HUDEP-2 (cell line): ENCODE results near the gene PTPRH.
"Not testable (repeated sequence)": the region's sequence is repeated elsewhere in the genome, so short reads cannot be mapped to it uniquely, and the experiment has no call there.

Experiments
- DNase-seq, 76 experiments: peaks; one replicate each; lab custom pipeline; 2025; ENCODE audit not compliant: unreplicated experiment in 76 of 76; lab: John Stamatoyannopoulos, UW

The PTPRH gene

DNA sequence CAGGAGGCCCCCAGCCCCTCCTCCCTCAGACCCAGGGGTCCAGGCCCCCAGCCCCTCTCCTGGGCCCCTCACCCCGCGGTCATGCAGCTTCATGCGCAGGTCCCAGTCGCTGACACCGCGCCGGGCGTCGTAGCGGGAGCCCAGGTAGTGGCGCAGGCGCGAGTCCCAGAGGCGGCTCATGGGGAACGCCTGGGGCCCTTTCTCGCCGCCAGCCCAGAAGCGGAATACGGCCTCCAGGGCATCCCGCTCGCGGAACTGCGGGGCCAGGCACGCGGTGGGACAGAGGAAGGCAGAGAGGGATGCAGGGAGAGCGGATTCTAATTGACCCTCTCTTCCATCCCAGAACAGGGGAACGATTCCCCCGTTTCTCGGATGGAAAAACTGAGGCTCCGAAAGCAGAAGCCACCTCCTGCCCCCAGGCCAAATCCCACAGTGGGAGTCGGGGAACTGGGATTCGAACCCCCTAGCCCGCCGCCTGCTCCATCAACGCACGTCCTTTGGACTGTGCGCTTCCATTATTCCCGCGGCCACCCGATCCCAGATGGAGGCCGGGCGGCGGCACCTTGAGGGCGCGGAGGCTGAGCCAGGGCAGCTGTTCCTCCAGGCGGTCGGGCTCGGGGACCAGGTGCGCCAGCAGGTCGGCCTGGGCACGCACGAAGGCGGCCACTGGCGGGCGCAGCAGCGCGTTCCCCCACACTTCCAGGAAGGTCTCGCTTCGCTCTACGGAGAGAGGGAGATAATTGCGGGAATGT, 47.6 kb downstream of the PTPRH start:
- no peak for DNase-seq

DNA sequence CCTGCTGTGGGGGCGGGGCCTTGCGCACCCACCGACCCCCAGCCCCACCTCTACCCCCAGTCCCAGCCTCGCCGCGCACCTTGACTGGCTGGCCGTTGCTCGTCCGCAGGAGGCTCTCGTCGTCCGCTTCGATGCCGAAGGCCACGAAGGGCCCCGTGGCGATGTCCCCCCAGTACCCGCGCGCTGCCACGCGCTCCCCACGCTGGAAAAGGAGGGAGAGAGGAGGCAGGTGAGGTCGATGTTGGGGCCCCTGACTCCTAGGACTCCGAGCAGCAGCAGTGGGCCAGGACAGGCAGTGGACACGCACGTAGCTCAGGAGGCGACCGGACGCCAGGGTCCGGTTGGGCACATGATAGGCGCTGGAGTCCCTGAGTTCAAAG, 48.3 kb downstream of the PTPRH start:
- no peak for DNase-seq

DNA sequence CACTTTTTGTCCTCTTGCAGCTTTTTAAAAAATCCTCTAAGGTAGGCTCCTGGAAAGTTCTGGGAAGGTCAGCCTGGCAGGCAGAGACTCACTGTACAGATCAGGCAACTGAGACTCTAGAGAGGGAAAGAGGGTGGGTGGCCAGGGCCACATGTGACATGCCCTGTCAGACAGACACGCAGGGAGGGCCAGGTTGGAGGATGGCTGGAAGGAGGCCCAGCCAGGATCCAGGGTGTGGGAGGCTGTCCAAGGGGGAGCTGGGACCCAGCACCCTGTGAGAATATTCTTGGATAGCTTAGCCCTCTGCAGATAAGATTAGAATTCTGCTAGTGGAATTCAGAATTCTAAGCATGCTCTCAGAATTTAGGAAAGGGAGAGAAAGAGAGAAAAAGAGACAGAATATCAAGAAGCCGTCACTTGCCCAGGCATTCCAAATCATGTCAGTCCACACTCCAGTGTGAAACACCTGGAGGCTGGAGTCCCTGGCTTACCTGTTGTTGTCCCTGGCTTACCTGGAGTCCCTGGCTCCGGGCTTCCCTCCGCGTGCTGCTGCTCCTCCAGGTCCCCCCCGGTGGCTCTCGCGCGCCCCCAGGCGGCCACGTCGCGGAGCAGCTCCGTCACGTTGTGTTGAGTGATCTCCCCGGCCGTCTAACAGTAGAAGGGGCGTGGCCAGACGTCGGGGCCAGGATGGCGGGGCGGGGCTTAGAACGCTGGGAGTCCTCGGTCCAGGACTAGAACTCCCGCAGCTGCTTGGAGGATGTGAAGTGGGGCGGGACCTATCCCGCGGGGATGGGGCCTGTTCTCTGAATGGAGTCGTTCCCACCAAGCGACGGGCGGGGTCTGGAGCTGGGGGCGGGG, 48.9 kb downstream of the PTPRH start:
- DNase-seq: peak in 75 of 76 experiments; percentile 61 to 99 (median 95)

DNA sequence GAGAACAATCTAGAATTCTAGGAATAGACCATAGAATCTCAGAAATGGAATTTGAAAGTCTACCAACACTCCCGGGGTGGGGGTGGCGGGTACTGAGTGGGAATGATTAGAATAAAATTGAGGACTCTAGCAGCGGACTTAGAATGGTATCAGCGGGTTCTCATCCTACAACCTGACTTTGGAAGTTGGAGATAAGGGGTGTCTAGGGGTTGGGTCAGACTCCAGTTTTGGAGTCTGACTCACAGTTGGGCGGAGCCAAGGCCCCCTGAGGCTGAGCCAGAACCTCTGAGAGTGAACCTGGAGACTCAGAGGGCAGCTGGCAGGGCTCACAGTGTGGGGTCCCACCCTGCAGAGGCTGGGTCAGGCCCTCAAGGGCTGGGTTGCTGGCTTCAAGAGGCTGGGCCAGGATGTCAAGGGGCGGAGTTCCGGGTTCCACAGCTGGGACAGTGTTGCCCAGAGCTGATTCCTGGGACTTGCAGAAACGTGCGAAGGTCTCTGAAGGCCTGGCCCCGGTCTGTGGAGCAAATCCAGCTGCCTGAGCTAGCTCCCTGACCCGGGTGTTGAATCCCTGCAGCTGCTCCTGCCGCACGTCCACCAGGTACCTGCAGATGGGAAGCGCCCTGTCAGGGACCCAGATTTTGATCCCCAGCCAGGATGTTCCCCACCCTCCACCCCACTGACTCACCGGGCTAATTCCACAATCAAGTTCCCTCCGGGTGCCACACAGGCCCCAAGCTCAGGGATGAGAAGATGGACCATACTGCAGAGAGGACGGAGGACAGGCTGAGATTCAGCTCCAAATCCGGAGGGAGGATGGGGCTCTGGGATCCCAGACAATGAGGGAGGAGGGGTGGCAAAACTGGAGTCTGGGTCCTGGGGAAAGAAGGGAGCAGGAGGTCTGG, 50.2 kb downstream of the PTPRH start:
- peak in 75 of 76 experiments; percentile 60 to 99 (median 97) for DNase-seq

DNA sequence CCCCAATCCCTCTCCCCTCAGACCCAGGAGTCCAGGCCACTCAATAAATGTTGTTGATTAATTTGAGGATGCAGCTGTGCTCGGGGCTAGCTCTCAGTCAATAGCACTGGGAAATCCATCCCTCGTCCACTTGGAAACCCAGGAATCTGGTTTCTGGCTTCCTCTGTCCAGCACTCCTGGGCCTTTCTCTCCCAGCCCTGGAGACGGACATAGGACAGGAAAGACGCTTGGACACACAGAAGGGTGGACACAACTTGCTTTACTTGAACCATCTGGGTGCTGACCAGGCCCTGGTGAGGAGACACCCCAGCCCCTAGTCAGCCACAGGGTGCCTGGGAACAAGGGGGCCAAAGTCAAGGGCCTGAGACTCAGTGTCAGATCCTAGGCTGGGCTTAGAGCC, 50.9 kb downstream of the PTPRH start:
- DNase-seq: no peak

DNA sequence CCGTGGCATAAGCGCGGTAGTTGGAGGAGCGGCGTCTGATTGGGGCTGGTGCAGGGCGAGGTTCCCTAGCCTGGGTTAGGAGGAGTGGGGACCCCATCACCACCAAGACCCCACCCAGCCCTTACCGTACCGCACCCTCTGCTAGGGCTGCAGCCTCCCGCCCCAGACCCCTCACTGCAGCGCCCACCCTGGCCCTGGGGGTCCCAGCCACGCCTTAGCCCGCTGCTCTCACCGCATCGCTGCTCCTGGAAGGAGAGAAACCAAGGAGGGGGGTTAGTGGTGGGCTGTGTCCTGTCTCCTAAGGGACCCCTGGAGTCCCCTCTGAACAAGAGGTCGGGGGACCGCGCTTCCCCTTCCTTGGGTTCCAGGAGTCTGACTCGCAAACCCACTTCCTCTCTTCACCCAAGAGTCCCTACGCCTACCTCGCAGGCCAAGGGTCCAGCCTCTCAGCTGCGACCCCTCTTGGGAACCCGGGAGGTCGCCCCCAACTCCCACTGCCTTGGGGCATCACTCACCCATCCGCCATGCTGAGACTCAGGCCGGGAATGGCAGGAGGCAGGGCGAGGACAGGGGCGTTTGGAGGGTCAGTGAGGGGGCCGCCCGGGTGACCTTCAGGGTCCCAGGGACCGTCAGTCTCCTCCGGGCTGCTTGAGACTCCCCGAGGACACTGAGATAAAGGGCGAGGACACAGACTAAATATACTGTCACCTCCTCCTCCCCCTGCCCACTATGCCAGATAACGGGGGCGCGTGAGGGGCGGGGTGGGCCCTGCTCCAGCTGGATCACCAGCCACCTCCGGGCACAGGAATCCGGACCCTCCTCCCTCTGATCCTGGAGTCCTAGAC, 52.0 kb downstream of the PTPRH start, which contains the start of gene TNNI3:
Gene TNNI3, minus strand, starts transcription at position 669 of the 845 bp plus-strand sequence. Its CDS starts 143 bp downstream, at position 526.
- peak in 2 of 76 experiments; percentile 30 to 36 for DNase-seq

DNA sequence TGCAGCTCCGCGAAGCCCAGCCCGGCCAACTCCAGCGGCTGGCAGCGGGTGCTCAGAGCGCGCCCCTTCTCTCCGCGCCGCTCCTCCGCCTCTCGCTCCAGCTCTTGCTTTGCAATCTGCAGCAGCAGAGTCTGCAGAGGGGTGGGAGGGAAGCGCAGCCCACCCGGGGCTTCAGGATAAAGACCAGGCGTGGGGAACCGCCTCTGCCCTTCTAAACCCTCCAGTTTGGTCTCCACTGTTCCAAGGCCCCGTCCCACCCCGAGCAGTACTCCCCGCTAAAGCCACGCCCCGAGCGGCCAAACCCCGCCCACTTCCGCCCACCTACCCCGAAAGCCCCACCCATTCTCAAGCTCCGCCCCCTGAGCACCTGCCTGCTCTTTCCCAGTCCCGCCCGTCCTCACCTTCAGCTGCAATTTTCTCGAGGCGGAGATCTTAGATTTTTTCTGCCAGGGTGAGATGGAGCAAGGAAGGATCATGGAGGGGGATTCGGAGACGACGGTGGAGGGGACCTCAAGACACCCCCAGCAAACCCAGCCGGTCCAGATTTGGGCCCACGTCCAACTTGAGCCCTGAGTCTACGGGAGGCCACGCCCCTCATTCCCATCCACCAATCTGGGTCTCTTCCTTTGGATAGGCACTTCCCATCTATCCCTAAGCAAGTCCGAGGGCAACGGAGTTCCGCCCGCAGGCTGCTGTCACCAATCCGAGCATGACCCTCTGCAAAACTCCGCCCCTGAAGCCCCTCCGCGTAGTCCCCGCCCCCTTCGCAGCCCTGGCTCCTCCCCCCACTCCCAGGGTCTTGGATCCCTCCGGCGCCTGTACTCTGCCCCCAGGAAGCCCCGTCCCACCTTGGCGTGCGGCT, 52.9 kb downstream of the PTPRH start:
- peak in 59 of 76 experiments; percentile 18 to 87 (median 64) for DNase-seq

DNA sequence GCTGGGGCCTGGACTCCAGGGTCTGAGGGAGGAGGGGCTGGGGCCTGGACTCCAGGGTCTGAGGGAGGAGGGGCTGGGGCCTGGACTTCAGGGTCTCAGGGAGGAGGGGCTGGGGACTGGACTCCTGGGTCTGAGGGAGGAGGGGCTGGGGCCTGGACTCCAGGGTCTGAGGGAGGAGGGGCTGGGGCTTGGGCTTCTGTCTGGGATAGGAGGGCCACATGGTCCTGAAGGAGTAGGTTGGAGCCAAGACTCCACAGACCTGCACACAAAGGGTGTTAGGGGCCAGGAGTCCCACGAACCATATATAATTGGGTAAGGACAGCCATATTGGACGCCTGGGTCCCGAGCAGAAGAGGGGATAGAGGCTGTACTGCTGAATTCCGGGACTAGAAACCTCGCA, 53.5 kb downstream of the PTPRH start:
- DNase-seq: not testable (repeated sequence)

DNA sequence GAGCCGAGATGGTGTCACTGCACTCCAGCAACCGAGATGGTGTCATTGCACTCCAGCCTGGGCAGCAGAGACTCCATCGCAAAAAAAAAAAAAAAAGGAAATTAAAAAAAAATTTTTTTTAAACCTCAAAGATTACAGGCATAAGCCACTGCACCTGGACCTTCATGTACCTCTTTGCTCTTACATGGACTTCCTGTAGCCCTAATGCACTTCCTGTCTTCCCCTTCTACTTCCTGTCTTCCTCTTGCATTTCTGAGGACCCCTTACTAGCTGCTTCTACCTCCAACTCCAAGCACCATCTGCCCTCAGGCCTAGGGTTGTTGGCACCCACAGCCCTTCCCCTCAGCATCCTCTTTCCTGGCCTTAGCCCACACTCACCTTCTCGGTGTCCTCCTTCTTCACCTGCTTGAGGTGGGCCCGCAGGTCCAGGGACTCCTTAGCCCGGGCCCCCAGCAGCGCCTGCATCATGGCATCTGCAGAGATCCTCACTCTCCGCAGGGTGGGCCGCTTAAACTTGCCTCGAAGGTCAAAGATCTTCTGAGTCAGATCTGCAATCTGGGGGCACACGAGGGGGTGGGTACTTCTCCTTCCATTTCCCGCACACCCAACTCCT, 55.5 kb downstream of the PTPRH start:
- DNase-seq: no peak

DNA sequence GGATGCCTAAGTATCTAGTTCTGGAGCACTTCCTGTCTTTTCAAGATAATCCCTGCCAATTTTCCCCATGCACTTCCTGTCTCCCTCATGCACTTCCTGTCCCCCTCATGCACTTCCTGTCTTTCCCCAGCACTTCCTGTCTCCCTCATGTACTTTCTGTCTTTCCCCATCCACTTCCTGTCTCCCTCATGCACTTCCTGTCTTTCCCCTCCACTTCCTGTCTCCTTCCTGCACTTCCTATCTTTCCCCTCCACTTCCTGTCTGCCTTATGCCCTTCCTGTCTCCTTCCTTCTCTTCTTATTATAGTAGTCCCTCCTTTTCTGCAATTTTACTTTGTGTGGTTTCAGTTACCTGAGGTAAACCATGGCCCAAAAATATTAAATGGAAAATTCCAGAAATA, 57.3 kb downstream of the PTPRH start:
- peak in 8 of 76 experiments; percentile 20 to 41 (median 30) for DNase-seq

DNA sequence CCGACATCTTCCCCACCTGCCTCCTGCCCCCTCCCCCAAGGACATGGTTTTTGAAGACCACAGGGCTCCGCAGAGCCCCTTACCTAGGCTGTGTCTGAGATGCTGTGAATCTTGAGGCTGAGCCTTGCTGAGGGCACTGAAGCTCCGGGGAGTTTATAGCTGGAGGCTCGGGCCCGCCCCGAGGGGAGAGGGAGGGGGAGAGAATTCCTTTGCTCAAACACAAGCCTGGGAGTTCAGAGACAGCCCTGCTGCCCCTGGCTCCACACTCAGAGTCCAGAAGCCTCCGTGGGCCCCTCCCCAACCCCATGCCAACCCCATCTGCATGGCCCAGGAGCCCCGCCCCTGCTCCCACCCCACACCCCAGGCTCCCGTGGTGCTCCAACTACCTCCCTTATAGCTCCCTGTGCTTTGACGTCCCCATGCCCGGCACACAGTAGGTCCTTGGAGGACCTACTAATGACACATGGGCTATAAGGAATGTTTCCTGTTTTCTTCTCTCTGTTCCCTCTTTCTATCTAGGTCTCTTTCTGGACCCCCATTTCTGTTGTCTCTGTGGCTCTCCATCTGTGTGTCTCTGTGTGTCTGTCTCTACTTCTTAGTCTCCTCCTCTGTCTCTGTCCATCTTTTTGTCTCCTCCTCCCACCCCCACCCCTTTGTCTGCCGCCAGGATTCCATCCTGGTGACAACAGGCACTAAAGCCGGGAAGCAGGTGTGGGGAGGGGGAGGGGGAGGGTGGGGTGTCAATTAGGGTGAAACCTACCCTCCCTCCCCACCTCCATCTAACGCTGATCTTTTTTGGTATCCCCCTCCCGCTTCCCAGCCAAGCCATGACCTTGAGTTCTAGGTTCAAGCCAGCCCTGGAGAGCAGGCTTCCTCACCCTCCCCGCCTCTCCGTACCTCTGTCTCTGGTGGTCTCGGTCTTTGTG, 60.0 kb downstream of the PTPRH start, which contains the start of gene TNNT1:
Gene TNNT1, minus strand, starts transcription at position 129 of the 926 bp plus-strand sequence. CDS start 2,049 bp downstream, outside the sequence.
- DNase-seq: no peak

DNA sequence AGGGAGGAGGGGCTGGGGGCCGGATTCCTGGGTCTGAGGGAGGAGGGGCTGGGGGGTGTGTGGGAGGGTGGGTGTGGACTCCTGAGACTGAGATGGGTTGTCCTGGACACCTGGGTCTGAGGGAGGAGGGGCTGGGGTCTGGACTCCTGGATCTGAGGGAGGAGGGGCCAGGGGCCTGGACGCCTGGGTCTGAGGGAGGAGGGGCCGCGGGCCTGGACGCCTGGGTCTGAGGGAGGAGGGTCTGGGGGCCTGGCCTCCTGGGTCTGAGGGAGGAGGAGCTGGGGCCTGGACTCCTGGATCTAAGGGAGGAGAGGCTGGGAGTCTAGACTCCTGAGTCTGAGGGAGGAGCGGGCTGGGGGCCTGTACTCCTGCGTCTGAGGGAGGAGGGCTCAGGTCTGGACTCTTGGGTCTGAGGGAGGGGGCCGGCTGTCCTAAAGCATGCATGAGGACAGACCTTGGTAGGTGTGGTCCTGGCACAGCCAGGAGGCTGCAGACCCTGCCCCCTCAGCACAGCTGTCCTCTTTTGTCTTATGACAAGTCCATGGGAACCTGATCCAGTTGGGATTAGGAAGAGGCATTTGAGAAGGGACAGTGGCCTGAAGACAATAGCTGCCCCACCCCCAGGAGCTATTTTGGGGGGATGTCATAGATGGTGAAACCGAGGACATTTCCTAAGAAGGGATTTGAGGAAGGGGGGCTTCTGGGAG, 61.6 kb downstream of the PTPRH start:
- no peak for DNase-seq

DNA sequence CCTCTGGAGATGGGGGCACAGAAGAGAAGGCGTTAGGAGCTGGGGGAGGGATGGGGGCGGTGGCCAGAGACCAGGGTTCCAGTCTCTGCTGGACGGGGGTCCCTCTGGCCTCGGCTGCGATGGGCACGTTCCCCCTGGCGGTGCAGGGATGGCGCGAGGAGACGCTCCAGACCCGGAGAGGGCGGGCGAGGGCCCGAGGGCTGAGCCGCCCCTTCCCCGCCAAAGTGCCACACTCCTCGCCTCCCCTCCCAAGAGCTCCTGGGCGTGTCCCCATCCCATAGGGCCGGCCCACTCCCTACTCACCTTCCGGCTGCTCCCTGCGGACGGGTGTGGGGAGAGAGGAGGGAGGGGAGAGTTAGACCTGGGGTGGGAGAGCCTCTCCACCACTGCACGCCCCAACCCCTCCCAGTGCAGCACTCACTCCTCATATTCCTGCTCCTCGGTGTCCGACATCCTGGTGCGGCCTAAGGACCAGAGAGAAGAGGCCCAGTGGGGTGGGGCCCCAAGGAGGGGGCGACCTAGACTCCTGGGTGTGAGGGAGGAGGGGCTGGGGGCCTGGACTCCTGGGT, 62.5 kb downstream of the PTPRH start:
- DNase-seq: no peak

DNA sequence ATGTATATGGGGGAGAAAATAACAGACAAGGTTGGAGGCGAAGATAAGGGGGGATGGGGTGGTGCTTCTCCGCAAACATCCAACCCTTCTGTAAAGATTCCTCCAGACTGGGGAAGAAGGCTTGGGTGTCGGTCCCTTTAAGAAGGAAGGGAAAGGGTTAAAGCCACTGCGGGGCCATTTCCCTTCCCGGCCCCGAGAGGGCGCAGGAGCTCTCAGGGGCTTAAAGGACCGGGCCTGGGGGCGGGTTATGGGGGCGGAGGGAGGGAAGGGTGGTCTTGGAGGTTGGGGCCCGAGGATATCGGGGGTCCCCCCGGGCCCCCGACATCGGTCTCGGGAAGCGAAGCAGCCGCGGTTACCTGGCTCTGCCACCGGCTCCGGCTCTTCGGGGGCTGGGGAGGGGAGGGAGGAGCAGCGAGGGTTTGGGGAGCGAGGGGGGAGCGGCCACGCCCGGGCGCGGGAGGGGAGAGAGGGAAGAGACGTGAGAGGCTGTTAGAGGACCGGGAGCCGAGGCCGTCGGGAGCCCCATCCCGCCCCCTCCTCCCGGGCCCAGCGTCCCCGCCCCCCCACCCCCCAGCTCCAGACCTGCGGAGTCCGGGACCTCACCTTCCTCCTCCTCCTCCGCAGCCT, 63.1 kb downstream of the PTPRH start:
- peak in 42 of 76 experiments; percentile 8 to 60 (median 32) for DNase-seq

DNA sequence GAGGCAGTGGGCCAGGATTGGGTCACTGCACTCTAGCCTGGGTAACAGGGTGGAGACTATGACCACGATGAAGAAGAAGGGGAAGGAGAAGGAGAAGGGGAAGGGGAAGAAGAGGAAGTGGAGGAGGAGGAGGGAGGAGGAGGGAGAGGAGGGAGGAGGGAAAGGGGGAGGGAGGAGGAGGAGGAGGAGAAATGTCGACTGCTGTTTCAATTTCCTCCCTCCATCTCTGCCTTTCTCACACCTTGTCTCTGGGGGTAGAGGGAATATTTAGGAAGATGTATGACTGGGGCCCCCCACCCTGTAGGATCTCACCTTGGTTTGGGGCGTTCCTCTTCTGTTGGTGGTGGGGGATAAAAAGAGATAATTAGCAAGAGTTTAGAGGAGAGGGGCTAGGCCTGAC, 64.1 kb downstream of the PTPRH start:
- DNase-seq: no peak

DNA sequence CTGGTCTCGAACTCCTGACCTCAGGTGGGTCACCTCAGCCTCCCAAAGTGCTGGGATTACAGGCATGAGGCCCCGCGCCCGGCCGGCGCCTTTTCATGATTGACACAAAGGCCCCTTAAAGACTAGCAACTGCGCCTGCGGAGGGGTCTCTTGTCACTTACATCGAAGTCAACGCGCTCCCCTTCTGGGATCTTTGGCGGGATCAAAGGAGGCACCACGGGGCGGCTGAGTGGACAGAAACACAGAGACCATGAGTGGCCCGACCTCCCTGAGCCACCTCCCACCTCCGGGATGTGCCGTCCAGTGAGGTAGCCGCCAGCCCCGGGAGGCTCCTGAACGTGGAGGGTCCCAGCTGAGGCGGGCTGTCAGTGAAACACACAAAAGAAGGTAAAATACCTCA, 67.6 kb downstream of the PTPRH start:
- no peak for DNase-seq
